Left ventricle myocardium superior (tissue), 1 donor: ENCODE measurements around the gene HDAC7. TPM values are rescaled to one million over a fixed set of nuclear protein-coding genes. Genes with fewer than 3 reads are reported as not detected.

ENCODE experiments used
- ATAC-seq: fragments of 200-7000 bp; cut with Tn5 transposase; one replicate; pipeline ENCODE4 v1.9.1; 2020; ENCODE audit warnings: mild to moderate bottlenecking, moderate library complexity
- DNase-seq: peaks from one replicate; pipeline ENCODE4 v3.0.0-alpha.2; 2020
- intact Hi-C: fragments of 100-400 bp; cut with micrococcal nuclease; formaldehyde crosslinking; loops from one replicate; pipeline ENCODE4 v1.11.0; 2022
- total RNA-seq: library from RNA; stranded (reverse); fragmentation: NEBNext Ultra II Directional; extraction: Animal tissue kit (Norgen Biotek cat#: 25700); gene quantifications from one replicate; pipeline ENCODE4 v1.2.1, GENCODE V29; 2021
- donor health status: DM: no; HTN: yes; CAD: no; lungs with severe emphysema.

Gene HDAC7
- total RNA-seq, 1 donor from 2014 or later, result 35.4 TPM

- ATAC-seq (no peak), DNase-seq (no peak)
- intact Hi-C loops, result loop anchor here (5.0 kb wide), 1 partner anchor 34 kb away; no protein-coding TSS in a partner anchor
Observed at GRCh38 chr12:47803191-47803875, 16.4 kb downstream of the HDAC7 start.

- no peak for DNase-seq
- no peak for ATAC-seq
- intact Hi-C loops, result loop anchor here (5.0 kb wide), 1 partner anchor 35 kb away; no protein-coding TSS in a partner anchor
Observed at GRCh38 chr12:47802312-47802711, 17.4 kb downstream of the HDAC7 start.

- DNase-seq (no peak), ATAC-seq (no peak)
- intact Hi-C loops, result loop anchor here (5.0 kb wide), 1 partner anchor 35 kb away; no protein-coding TSS in a partner anchor
Observed at GRCh38 chr12:47801904-47802246, 17.8 kb downstream of the HDAC7 start.

GRCh38 chr12:47801170-47801903 is 18.4 kb downstream of the HDAC7 start:
- DNase-seq (peak; percentile 65), ATAC-seq (peak; percentile 28)
- intact Hi-C loops, result loop anchor here (5.0 kb wide), 1 partner anchor 36 kb away; no protein-coding TSS in a partner anchor

DNA sequence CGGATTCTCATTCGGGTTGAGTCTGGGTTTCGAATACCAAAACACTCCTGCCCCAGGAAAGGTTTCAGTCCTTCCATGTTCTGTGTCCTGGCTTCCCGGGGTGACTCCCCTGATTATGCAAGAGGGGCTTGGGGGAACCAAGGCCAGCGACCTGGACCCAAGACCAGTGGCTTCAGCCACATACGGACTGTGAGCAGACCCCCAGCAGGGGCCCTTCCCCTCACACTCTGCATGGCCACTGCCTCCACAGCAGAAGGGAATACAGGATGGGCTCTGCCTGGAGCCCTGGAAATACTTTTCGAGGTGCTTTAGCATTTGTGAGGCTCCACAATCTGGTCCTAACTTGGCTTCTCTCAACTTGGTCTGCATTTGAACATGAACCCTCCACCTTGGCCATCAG is 19.1 kb downstream of the HDAC7 start:
- intact Hi-C loops, result loop anchor here (5.0 kb wide), 1 partner anchor 37 kb away; no protein-coding TSS in a partner anchor
- ATAC-seq, result no peak
- no peak for DNase-seq

GRCh38 chr12:47799357-47799955 is 20.2 kb downstream of the HDAC7 start:
- DNase-seq, result peak; percentile 78
- intact Hi-C loops, result no loop called here
- peak; percentile 75 for ATAC-seq

GRCh38 chr12:47798382-47798948 is 21.2 kb downstream of the HDAC7 start:
- intact Hi-C loops, result no loop called here
- DNase-seq, result no peak
- no peak for ATAC-seq

GRCh38 chr12:47797441-47797840 is 22.3 kb downstream of the HDAC7 start:
- ATAC-seq, result peak; percentile 33
- intact Hi-C loops, result no loop called here

DNA sequence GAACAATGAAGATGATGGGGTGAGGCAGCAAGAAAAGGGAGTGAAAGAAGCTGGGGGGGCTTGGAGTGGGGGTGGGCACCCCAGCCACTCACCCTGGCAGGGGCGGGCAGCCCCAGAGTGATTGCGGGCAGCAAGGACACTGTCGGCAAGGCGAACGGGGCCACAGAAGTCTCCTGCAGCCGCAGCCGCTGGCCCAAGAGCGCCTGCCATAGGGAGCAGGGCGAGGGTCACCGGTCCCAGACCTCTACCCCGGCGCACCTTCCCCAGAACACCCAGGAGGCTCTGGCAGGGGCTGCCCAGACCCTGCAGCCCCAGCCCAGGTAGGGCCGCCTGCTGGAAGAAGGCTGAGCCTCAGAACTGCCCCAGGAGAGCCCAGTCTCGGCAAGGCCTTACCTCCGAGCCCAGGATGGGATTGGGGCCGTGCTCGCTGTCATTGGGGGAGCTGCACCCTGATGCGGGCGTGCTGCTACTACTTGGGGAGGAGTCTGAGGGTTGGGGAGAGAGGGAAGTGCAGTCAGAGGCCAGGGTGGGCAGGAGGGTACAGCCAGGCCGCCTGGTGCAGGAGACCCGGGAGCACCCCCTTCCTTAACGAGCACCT is 23.8 kb downstream of the HDAC7 start:
- intact Hi-C loops, result no loop called here
- no peak for ATAC-seq
- DNase-seq, result no peak

More at GRCh38 chr12:47797441-47797840, 22.3 kb downstream of the HDAC7 start:
- DNase-seq, result peak; percentile 63

- intact Hi-C loops, result no loop called here
- DNase-seq, result no peak
- no peak for ATAC-seq
Observed at GRCh38 chr12:47795121-47795813, 24.4 kb downstream of the HDAC7 start.

DNA sequence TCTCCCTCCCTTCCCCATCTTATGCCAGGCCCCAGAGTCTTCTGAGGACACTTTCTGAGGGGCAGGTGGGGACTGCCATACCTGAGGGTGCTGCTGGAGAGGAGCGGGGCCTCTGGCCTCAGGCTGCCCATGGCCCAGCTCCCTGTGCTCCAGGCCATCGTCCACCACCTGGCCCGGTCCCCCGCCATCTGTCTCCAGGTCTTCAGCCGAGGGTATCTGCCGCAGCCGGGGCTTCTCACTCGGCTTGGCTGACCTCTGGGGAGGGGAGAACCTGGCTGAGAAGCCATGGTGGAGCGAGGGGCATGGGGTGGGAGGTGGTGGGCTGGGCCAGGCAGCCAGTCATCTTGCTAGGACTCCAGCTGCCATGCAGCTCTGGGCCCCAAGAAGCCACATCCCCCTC is 25.0 kb downstream of the HDAC7 start:
- DNase-seq, result no peak
- ATAC-seq, result no peak
- intact Hi-C loops, result no loop called here

DNA sequence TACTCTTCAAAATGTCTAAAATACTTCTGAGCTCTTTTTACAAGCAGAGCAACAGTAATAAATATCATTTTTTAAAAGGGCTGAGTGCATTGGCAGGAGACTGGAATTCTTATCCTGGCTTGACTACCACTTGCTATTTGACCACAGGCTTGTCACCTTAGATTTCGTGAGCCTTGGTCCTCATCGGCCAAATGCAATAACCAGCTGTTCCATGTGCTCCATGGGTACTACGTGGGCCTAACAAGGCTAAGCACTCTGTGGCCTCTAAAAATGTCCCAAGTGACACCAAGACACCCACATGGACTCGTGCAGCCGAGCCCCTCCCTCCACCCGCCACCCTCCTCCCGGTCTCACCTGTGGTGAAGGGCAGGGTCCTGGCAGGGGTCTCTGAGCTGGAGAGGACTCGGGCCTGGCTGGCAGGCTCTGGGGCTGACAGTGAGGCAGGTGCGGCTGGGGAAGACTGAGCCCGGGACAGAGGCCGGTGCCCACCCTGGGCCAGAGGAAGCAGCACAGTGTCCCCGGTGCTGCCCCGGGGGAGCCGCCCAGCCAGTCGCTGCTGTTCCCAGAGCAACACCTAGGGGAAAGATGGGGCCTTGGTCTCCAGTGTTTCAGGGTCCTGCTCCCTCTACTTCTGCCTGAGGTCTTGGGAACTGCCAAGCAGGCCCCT is 26.6 kb downstream of the HDAC7 start:
- ATAC-seq, result no peak
- intact Hi-C loops, result no loop called here
- peak; percentile 18 for DNase-seq

DNA sequence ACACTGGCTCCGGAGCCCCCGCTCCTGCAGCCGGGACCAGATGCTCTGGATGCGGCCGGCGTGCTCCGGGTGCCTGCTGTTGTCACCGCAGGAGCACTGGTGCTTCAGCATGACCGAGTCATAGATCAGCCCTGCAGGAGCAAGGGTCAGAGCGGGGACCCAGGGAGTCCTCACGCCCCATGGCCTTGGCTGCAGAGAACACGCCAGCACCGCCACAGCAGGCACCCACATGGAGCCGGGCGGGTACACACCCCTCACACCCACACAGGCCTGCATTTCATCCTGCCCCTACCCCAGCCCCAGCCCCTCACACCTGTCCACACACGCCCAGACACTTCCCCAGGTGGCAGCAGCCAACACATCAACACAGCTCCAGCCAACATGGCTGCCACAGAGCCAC is 27.8 kb downstream of the HDAC7 start:
- no peak for ATAC-seq
- peak; percentile 21 for DNase-seq
- intact Hi-C loops, result no loop called here

DNA sequence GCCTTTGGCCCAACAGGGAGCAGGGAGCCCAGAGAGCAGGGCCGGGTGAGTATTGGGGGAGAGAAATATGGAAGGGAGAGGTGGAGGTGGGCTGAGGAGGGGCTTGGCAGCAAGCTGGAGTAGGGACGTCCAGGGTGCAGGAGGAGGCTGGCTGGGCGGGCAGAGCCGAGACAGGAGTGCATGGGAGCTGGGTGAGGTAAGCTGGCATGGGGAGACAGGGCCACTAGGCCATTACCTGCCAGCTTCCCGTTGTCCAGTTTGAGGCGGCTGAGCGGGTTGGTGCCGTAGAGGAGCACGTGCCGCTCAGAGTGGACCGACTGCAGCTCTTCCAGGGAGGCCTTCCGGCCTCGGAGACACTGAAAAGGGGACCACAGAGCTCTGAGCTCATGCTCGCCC is 28.4 kb downstream of the HDAC7 start:
- intact Hi-C loops, result no loop called here
- ATAC-seq, result no peak
- no peak for DNase-seq

GRCh38 chr12:47790676-47791350 is 28.9 kb downstream of the HDAC7 start:
- DNase-seq (peak; percentile 26), ATAC-seq (no peak)
- intact Hi-C loops, result no loop called here

DNA sequence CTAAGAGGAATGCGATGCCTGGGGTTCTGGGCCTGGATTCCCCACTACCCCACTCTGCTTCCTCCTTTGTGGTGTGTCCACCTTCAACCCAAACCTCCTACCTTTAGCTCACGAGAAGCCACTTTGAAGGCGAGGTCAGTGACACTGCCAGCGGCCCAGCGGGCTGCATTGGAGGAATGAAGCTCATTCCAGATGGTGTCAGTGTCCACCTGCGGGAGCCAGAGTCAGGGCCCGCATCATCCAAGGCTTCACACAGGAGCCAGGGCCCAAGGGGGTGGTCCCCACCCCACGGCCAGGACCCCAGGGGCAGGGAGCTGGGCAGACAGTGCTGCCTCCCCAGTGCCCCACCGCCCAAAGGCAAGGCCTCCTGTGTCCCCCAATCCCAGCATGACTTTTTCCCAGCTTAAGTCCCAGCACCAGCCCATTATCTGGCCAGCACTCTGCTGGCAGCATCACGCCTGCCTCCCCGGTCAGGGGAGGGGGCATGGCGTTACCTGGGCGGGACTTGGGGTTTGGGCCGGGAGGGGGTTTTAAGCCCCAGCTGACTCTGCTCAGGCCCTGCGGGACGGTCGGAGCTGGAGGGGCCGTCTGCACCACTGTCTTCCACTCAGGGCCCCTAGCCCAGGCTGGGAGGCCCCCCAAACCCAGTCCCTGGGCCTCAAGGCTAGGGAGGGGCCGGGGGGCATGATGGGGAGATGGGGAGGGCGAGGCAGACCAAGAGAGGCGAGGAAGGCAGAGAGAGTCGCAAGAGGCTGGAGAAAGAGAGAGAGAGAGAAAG is 29.8 kb downstream of the HDAC7 start:
- ATAC-seq (no peak), DNase-seq (peak; percentile 20)
- intact Hi-C loops, result no loop called here

DNA sequence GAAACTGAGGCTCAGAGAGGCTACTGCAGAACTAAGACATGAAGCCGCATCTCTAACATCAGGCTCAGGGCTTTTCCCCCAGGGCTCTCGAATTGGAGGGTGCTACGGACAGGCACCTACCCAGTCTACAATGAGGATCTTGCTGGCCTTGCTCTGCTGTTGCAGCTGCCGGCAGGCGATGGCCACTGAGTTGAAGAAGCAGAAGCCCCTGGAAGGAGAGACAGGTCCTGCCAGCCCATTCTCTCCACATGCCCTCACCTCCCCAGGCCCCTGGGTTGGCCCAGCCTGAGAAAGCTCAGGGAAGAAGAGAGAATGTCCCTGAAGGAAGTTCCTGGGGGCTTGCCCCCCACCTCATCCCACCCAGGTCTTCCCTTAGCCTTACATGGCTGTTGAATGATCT is 30.6 kb downstream of the HDAC7 start:
- intact Hi-C loops, result no loop called here
- DNase-seq (peak; percentile 20), ATAC-seq (no peak)
